ENCODE results near the gene RXFP1. TPM values are rescaled to one million over a fixed set of nuclear protein-coding genes. Genes with fewer than 3 reads are reported as not detected.

Gene RXFP1
- total RNA-seq, 1 donor from 2014 or later = not detected

DNA sequence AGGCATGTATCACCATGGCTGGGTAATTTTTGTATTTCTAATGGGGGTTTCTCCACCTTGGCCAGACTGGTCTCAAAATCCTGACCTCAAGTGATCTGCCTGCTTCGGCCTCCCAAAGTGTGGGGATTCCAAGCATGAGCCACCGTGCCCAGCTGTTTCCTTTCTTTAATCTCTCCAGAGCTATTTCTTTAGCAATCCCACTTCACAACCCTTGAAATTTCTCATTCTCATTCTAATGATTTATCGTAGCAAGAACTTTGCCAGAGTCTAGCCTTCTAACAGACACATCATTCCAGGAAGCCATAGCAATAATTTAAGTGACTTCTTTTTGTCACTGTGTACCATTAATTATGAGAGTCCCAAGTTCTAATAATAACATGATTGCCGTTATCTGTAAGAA, 68.6 kb downstream of the RXFP1 start:
- Mint-ChIP-seq H3K9me3 (ENCODE audit: unreplicated experiment) (no peaks in the 10 kb centered on the region), H3K27me3 (ENCODE audit: unreplicated experiment) (no peaks in the 10 kb centered on the region), H3K4me3 (ENCODE audit: unreplicated experiment) (no peak overlapping the region), H3K27ac (ENCODE audit: unreplicated experiment) (no peak overlapping the region), H3K4me1 (ENCODE audit: unreplicated experiment) (no peaks in the 10 kb centered on the region), H3K36me3 (ENCODE audit: low read depth, unreplicated experiment) (no peaks in the 10 kb centered on the region)
- no peak for TF ChIP-seq CTCF (IDR thresholded peaks at IDR 0.05; ENCODE audit: unreplicated experiment)
- no peak for DNase-seq (ENCODE audit: low spot score)

- no peak for TF ChIP-seq CTCF (IDR thresholded peaks at IDR 0.05; ENCODE audit: unreplicated experiment)
- H3K27ac Mint-ChIP-seq (ENCODE audit: unreplicated experiment) = no peak overlapping the region
- no peak for DNase-seq (ENCODE audit: low spot score)
- H3K4me3 Mint-ChIP-seq (ENCODE audit: unreplicated experiment) = no peak overlapping the region
- no peaks in the 10 kb centered on the region for H3K4me1 Mint-ChIP-seq (ENCODE audit: unreplicated experiment)
- H3K36me3 Mint-ChIP-seq (ENCODE audit: low read depth, unreplicated experiment) = no peaks in the 10 kb centered on the region
- no peaks in the 10 kb centered on the region for H3K9me3 Mint-ChIP-seq (ENCODE audit: unreplicated experiment)
- H3K27me3 Mint-ChIP-seq (ENCODE audit: unreplicated experiment) = no peaks in the 10 kb centered on the region
These were observed 69.1 kb downstream of the RXFP1 start for GRCh38 chr4:158590824-158591223.

- Mint-ChIP-seq H3K27me3 (ENCODE audit: unreplicated experiment) (no peaks in the 10 kb centered on the region), H3K4me1 (ENCODE audit: unreplicated experiment) (no peaks in the 10 kb centered on the region), H3K4me3 (ENCODE audit: unreplicated experiment) (no peak overlapping the region), H3K27ac (ENCODE audit: unreplicated experiment) (no peak overlapping the region), H3K36me3 (ENCODE audit: low read depth, unreplicated experiment) (no peaks in the 10 kb centered on the region), H3K9me3 (ENCODE audit: unreplicated experiment) (no peaks in the 10 kb centered on the region)
- no peak for TF ChIP-seq CTCF (IDR thresholded peaks at IDR 0.05; ENCODE audit: unreplicated experiment)
- DNase-seq (ENCODE audit: low spot score) = no peak
These were observed 76.4 kb downstream of the RXFP1 start for GRCh38 chr4:158597879-158598596.

DNA sequence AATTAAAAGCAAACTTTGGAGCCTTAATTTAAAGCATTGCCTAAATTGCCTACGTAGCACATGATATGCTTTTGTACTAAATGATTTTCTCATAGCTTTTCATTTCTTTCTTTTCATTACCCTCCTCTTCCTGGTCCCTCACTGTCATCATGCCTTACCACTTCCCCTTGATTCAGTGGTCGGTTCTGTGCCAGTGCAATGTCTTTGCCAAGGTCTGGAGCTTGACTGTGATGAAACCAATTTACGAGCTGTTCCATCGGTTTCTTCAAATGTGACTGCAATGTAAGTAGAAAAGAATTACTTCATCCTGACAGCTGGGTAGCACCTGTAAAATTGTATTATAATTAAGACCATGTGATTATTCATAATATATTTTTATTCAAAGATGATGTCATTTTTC, 77.5 kb downstream of the RXFP1 start:
- no peaks in the 10 kb centered on the region for H3K36me3 Mint-ChIP-seq (ENCODE audit: low read depth, unreplicated experiment)
- no peaks in the 10 kb centered on the region for H3K4me1 Mint-ChIP-seq (ENCODE audit: unreplicated experiment)
- no peak overlapping the region for H3K27ac Mint-ChIP-seq (ENCODE audit: unreplicated experiment)
- no peaks in the 10 kb centered on the region for H3K9me3 Mint-ChIP-seq (ENCODE audit: unreplicated experiment)
- no peak for DNase-seq (ENCODE audit: low spot score)
- no peak overlapping the region for H3K4me3 Mint-ChIP-seq (ENCODE audit: unreplicated experiment)
- no peak for TF ChIP-seq CTCF (IDR thresholded peaks at IDR 0.05; ENCODE audit: unreplicated experiment)
- H3K27me3 Mint-ChIP-seq (ENCODE audit: unreplicated experiment) = no peaks in the 10 kb centered on the region

DNA sequence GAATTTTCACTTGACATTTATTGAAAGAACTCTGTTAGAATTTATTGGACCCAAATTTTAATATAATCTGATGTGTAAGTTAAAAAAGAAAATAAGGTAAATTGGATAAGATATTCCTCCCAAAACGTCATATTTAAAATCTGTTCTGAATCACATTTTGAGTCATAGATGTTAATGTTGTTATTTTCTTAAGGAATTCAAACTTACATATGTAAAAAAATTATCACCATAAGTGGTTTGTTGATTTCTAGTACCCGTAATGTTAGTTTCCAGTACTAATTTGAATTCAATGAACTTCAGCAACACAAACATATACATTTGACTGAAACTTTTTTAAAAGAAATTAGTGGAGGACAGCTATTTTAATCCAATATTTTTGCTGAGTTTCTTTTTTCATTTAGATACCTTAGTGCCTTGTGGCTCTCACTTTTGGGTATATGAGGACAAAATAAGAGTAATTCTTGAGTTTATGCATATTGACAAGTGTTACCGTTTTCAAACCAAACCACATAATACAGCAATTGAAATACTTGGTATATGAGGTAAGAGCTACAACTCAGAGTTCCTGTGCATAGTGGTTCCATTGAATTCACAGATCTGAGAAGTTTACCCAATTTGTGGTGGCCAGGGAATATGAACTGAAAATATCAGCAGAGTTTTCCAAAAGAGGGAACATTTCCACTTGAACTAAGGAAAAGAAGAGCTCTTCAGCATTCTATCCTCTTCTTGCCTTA, 78.2 kb downstream of the RXFP1 start:
- no peaks in the 10 kb centered on the region for H3K27me3 Mint-ChIP-seq (ENCODE audit: unreplicated experiment)
- no peak overlapping the region for H3K4me3 Mint-ChIP-seq (ENCODE audit: unreplicated experiment)
- H3K27ac Mint-ChIP-seq (ENCODE audit: unreplicated experiment) = no peak overlapping the region
- DNase-seq (ENCODE audit: low spot score) = no peak
- H3K9me3 Mint-ChIP-seq (ENCODE audit: unreplicated experiment) = no peaks in the 10 kb centered on the region
- no peak for TF ChIP-seq CTCF (IDR thresholded peaks at IDR 0.05; ENCODE audit: unreplicated experiment)
- no peaks in the 10 kb centered on the region for H3K36me3 Mint-ChIP-seq (ENCODE audit: low read depth, unreplicated experiment)
- no peaks in the 10 kb centered on the region for H3K4me1 Mint-ChIP-seq (ENCODE audit: unreplicated experiment)
